Ureter (tissue), 1 donor: ENCODE data around the gene IL1R2. TPM values are rescaled to one million over a fixed set of nuclear protein-coding genes. Genes with fewer than 3 reads are reported as not detected.
"Not testable (repeated sequence)": the region's sequence is repeated elsewhere in the genome, so short reads cannot be mapped to it uniquely, and the experiment has no call there.

Source experiments
- DNase-seq: peaks from one replicate; pipeline ENCODE4 v3.0.0-alpha.2; 2020; ENCODE audit warnings: low spot score
- total RNA-seq: library from RNA; stranded (reverse); gene quantifications from one replicate; pipeline ENCODE4 v1.2.4, GENCODE V29; 2023
- donor health status: DM: yes; HTN: yes; CAD: no.

The IL1R2 gene
- total RNA-seq, 1 donor from 2014 or later = 5.9 TPM

DNA sequence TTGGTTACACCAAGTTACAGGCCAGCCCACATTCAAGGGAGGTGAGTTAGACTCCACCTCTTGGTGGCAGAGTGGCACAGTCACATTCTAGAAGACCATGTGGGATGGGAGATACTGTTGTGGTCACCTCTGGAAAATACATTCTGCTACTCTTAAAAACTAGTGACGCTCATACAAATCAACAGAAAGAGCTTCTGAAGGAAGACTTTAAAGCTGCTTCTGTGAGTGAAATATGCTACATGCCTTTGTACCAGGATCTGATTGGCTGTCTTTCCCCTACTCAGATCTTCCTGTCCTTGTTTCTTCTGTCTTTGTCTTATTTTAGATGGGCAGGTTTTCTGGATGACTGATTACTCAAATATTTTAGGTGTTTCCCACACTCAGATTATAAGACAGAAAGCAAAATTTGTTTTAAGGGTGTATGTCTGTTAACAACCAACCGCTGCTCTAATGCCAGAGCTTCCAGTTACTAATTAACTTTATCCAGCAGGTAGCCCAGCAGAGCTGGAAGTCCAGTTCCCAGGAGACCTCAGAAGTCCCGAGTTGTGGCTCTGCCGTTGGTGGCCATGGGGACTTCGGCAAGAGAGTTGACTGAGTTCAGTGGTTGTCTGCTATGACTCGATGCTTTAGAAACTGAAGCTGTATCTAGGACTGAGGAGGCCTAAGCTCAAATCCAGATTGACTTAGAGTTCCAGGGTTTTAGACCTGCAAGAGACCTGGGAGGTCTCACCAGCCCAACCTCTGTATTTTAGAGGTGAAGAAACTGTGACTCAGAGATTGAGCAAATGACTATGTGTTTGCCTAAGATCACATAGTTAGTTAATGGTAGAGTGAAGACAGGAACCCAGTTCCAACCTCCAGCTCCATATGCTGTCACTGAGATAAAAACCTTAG lies 7.4 kb downstream of the IL1R2 start:
- no peak for DNase-seq

DNA sequence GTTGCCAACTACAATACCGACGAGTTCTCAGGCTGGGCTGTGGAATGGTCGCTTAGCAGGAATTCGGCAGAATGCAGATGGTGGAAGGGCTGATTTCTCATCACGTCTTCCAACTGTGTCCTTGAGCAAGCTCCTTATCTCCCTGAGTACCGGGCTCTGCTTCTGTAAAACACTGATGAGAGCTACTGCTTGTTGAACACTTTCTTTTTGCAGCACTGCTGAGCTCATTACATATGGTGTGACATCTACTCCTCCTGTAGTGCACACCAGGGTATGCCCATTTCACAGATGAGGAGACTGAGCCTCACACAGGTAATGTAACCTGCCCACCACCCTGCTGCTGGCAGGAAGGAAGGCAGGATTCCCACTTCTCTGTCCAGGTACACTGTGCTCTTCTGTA lies 8.3 kb downstream of the IL1R2 start:
- DNase-seq = no peak

DNA sequence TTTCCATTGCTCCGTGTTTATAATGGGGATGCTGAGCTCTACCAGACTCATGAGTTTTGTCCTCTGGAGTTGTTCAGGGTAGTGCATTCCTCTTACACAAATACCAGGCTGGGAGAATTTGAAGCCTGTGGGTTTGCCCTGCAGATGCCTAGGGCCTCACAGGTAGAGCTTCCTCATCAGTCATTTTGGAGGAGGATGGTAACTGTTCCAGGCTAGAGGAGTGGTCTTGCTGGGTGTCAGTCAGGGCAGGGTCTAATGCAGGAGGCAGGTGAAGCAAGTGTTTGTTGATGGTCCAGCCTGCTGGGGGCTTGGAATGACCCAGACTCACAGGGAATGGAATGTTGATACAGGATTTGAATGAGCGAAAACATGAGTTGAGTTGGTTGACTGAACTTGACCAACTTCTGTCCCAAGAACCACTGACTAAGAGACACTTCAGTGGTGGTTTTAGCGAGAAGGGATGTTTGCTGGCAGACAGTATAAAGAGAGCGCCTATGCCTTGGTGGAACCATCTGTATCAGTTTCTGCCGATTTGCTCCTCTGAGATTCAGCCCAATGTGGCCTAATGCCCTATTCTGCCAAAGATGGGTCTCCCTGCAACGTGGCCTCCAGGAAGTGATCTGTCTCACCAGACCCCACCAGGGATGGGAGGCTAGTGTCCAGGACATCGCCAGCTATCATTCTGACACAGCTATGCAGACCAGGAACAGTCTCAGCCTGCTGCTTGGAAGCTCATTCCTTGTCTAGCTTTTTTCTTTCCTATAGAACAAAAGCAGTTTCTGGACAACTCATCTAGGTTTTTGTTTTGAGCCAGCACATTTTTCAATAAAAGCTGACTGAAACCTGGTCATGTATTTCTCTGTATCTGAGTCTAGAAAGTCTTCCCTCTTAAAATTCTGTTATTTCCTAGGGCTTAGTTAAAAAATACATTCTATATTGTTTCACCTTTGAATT lies 9.3 kb downstream of the IL1R2 start:
- no peak for DNase-seq

DNA sequence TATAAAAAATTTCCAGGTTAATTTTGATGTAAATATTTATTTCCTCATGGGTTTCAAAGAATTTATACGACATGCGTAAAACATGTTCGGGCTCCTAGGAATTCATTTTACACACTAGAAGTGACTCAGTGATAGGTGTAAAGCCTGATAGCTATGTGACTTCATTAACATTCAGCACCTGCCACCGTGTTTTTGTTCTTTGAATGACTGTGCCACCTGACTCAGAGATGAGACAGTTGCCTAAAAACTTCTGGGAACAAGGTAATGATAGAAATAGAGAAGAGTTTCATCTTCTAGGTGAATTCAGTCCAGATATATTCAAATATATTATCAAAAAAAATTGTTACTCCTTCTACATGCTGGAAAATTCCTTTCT lies 10.0 kb downstream of the IL1R2 start:
- no peak for DNase-seq

DNA sequence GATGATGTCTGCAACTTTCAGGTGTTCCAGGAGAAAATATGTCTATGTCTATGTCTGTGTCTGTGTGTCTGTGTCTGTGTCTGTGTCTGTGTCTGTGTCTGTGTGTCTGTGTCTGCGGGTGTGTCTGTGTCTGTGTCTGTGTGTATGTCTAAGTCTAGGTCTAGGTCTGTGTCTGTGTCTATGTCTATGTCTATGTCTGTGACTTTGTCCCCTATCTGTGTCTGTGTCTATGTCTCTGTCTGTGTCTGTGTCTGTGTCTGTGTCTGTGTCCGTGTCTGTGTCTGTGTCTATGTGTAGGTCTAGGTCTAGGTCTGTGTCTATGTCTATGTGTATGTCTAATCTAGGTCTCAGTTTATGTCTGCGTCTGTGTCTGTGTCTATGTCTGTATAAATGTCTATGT lies 10.5 kb downstream of the IL1R2 start:
- no peak for DNase-seq

DNA sequence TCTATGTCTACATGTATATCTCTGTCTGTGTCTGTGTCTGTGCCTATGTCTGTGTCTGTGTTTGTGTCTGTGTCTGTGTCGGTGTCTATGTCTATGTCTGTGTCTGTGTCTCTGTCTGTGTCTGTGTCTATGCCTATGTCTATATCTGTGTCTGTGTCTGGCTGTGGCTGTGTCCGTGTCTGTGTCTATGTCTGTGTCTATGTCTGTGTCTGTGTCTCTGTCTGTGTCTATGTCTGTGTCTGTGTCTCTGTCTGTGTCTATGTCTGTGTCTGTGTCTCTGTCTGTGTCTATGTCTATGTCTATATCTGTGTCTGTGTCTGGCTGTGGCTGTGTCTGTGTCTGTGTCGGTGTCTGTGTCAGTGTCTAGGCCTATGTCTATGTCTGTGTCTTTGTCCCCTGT lies 11.1 kb downstream of the IL1R2 start:
- DNase-seq = not testable (repeated sequence)

DNA sequence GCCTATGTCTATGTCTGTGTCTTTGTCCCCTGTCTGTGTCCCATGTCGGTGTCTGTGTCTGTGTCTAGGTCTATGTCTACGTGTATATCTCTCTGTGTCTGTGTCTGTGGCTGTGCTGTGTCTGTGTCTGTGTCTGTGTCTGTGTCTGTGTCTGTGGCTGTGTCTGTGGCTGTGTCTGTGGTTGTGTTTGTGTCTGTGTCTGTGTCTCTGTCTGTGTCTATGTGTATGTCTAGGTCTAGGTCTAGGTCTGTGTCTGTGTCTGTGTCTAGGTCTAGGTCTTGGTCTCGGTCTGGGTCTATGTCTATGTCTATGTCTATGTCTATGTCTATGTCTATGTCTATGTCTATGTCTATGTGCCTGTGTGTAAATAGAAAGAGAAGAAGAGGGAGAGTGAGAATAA lies 11.9 kb downstream of the IL1R2 start:
- DNase-seq = no peak

DNA sequence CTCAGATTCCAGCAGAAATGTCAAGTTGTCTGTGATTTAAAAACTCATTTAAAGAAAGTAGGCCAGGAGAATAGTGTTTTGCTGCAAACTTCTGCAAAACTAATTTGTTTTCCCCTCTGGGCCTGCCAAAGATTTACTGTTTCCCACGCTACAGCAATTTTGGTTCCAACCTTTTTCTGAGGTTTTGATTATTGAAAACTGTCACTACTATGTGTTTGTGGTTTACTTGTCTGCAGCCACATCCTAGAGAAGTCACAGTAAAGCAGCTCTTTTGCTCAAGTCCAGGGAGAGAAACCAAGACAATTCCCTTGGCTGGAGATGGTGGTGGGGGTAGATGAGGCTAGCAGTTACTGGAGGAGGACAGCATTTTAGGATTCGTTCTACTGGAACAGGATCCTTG lies 12.8 kb downstream of the IL1R2 start:
- no peak for DNase-seq

DNA sequence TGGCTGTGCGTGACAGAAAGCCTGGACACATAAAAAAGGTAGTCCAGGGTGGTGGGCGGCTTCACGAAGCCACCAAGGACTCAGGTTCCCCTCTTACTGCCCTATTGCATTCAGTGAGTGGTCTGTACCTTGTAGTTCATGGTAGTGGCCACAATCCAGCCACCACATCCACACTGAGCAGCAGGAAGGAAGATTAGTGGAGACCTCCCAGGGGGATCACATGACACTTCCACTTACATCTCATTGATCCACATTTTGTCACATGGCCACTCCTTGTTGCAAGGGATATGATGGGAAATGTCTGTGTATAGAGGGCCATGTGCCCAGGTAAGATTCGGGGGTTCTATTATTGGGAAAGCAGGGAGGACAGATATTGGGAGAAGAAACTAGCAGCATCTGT lies 13.7 kb downstream of the IL1R2 start:
- no peak for DNase-seq

DNA sequence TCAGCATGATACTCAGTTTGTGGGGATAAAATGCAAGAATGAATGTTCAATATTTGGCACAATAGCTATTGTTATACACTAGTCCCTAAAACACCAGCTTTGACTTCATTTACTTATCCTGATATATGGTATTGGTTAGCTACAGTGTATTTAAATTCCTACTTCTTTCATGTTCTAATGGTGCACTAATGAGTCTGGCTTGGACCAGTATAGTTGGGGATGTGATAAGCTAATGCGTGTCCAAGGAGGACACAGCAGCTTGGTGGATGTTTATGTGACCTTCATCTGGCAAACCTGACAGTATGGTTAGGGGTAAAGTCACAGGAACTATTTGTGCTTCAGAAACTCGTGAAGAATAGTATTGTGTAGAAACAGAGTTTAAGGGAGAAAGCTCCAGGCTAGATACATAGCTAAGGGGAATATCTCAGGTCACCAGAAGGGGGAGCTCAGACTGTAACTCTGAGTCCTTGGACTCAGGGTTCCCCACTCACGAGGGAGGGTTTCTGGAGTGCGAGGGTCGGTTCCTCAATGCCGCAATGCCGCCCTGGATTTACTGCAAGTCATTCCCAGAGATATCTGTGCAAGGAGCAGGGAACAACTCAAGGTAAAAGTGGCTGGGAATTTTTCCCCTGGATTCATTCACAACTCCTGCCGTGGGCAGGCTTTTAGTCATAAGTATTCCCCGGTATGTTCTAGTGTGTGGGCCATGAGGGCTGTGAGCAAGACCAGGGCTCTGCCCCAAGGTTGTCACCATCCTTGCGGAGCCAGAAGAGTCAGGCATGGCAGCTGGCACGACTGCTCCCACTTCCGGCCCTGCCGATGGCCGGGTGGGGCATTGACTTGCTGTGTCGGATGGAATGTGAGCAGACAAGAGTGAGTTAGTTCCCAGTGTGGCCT lies 14.5 kb downstream of the IL1R2 start:
- DNase-seq = no peak

DNA sequence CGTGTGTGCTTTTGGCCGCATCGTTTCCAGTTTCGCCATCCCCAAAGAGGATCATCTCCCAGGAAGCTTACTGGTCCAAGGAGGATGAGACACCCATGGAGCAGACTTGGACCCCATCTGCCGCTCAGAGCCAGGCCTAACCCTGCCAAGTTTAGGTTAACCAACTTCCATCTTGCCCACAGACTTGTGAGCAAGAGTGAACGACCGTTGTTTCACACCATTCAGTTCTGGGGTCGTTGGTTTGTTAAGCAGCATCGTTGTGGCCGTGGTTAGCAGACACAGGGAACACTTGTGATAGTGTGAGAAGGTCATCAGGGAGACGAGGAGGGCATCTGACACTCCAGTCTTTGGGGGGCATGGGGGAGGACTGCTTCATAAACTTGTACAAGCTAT lies 15.1 kb downstream of the IL1R2 start:
- DNase-seq = no peak

DNA sequence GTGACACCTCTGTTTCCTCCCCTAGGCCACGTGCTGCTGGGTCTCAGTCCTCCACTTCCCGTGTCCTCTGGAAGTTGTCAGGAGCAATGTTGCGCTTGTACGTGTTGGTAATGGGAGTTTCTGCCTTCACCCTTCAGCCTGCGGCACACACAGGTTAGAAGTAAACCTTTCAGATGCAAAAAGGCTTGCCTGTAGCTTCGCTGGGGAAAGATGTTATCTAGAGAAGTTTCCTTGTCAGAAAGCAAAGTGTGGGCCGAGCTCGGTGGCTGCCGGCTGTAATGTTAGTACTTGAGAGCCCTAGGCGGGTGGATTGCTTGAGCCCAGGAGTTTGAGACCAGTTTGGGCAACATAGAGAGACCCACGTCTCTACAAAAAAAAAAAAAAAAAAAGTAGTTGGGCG lies 16.7 kb downstream of the IL1R2 start:
- no peak for DNase-seq

DNA sequence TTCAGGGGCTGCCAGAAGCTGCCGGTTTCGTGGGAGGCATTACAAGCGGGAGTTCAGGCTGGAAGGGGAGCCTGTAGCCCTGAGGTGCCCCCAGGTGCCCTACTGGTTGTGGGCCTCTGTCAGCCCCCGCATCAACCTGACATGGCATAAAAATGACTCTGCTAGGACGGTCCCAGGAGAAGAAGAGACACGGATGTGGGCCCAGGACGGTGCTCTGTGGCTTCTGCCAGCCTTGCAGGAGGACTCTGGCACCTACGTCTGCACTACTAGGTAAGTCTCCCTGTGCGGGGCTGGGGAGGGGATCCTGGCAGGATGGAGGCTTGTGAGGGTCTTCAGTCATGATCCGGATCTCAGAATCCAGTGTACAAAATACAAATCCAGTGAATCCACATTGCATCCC lies 17.8 kb downstream of the IL1R2 start:
- DNase-seq = no peak

DNA sequence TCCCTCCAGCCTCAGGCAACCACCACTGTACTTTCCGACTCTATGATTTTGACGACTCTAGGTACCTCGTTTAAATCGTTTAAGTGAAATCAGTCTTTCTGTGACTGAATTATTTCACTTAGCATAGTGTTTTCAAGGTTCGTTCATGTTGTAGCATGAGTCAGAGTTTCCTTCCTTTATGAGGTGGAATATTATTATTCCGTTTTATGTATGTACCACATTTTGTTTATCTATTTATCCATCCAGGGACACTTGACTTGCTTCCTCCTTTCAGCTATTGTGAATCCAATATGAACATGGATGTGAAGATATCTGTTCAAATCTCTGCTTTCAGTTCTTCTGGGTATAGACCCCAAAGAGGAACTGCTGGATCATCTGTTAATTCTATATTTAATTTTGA lies 19.1 kb downstream of the IL1R2 start:
- no peak for DNase-seq

DNA sequence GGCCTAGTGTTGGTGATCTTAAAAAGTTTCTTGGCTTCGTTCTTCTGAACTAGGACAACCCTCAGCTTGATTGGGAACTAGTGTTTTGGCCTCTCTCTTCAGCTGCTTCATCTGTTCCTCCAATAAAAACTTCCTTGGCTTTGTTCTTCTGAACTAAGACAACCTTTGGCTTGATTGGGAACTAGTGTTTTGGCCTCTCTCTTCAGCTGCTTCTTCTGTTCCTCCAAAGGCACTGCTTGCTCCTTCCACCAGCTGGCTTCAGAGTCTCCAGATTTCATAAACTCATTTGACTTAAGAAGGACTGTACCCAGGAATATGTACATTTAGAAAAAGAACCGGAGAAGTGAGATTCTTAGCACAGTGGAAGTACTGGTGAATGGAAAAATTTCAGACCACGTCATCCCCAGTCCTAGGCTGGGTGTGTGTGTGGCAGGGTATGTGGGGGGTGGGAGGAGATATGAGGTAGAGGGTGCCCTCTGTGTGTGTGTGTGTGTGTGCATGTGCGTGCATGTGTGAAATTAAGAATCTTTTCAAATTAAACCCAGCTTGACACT lies 20.4 kb downstream of the IL1R2 start:
- no peak for DNase-seq

DNA sequence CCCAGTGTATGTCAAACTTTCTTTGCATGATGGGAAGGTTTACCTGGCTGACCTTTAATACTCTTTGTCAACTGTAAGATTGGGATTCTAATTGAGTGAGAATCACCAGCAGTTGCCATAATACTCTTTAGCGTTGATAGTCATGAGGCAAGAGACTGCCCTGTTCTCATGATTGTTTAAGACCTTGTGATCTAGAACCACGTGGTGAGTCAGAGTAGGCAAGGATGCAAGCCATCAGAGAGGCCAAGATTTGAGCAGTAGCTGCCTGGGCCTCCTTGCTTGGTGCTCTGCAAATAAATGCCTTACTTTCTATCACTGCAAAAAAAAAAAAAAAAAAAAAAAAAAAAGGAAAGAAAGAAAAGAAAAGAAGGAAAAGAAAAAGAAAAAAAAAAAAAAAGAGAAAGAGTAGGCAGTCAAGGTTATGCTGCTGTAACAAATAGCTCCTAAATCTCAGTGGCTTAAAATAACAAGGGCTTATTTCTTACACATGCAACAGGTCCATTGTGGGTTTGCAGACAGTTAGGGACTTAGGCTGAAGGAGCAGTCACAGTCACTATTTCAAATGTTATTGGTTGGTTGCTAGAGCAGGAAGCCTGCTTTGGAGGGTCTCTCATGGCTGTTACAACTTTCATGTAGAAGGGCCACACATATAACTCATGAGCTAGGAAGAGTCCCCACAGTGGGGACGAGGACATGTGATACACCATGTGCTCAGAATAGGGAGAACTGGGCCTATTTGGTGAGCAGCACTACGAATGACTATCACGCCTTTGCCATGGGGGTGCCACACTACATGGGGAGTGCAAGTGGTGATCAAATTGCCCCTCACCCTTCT lies 21.7 kb downstream of the IL1R2 start:
- DNase-seq = no peak

DNA sequence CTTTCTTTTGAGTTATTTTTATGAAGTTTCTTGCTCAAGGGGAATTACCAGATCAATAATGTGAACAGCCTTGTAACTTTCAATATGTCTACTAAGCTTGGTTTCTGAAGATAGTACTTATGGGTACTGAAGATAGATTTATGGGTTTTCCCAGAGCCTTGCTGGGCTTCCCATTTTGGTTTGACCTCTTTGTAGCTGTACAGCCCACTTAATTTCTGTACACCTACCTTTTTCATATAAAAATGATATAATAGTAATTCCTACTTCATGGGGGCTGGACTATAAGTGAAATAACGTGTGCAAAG lies 22.2 kb downstream of the IL1R2 start:
- no peak for DNase-seq

DNA sequence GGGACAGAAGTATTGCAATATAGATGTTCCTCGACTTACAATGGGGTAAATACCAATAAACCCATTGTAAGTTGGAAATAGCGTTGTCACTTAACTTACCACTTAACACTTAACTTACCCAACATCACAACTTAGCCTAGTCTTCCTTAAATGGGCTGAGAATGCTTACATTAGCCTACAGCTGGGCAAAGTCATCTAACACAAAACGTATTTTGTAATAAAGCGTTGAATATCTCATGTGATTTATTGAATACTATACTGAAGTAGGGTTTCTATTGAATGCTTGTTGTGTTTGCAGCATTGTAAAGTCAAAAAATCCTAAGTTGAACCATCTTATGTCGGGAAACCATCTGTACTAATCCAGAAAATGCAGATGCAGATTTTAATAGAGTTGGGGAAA lies 23.6 kb downstream of the IL1R2 start:
- DNase-seq = no peak

DNA sequence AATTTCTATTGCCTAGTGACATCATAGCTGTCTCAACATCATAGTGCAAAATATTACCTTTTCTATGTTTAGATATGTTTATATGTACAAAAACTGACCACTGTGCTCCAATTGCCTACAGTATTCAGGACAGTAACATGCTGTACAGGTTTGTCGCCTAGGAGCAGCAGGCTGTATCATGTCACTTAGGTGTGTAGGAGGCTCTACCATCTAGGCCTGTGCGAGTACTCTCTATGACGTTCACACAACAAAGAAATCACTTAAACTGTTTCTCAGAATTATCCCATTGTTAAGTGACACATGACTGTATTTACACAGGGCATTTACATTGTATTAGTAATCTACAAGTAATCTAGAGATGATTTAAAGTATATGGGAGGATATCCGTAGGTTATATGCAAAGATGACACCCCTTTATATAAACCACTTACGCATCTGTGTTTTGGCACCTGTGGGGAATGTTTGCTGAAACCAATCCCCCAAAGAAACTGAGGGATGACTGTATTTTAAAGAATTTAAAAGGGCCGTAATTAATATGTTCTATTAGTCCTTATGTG lies 24.7 kb downstream of the IL1R2 start:
- DNase-seq = no peak

DNA sequence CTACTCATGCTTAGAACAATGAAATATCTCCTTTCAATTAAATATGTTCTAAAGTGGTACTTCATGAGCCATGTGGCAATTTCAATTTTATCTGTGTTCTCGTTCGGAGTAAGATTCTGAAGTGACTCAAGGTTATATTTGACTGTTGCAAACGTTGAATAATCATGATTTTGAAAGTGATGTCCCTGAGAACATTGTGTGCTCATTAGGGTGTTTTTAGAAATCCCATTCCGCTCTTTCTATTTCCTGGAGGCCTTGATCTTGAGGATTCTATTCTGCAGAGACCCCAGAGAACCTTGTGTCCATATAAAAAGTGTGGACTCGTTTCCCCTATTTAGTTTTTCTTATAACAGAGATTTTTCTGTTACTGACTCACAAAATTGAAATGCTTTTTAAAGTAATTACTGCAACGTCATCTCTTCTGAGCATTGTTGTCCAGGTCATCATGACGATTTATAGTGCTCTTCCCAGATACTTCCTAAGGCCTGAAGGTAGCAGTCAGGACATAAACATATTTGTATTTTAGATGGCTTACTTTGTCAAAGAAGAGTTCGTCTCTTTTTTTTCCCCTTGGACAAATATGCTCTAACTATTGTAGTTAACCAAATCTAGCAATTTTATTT lies 27.2 kb downstream of the IL1R2 start:
- DNase-seq = no peak
